Urinary bladder (tissue), 4 donors: ENCODE results near the gene ZNF560. TPM values are rescaled to one million over a fixed set of nuclear protein-coding genes. Genes with fewer than 3 reads are reported as not detected.
"Not testable (repeated sequence)": the region's sequence is repeated elsewhere in the genome, so short reads cannot be mapped to it uniquely, and the experiment has no call there.

Source experiments
- DNase-seq: peaks from one replicate; pipeline ENCODE4 v3.0.0-alpha.2; 2015; ENCODE audit errors: extremely low spot score
- H3K27ac ChIP-seq: one replicate; pipeline ENCODE4 v1.5.1; 2013; ENCODE audit warnings: low read depth, mild to moderate bottlenecking, moderate library complexity
- H3K36me3 ChIP-seq: one replicate; pipeline ENCODE4 v1.6.1; 2013; ENCODE audit warnings: mild to moderate bottlenecking, moderate library complexity; ENCODE audit not compliant: insufficient read depth
- H3K4me1 ChIP-seq: one replicate; pipeline ENCODE4 v1.6.1; 2013; ENCODE audit warnings: mild to moderate bottlenecking, moderate library complexity; ENCODE audit not compliant: insufficient read depth
- H3K4me3 ChIP-seq: one replicate; pipeline ENCODE4 v1.5.1; 2013; ENCODE audit warnings: low read depth, low read length
- WGBS: extraction: QIAGEN DNeasy Blood & Tissue Kit; methylation state at CpG from one replicate; pipeline ENCODE4 v1.1.7; 2013; 5-methylcytosine and 5-hydroxymethylcytosine counted together
- polyA plus RNA-seq: library from polyadenylated mRNA; stranded (reverse); fragments of 200-250 nt; gene quantifications from one replicate; pipeline ENCODE4 v1.2.3, GENCODE V29; 2013
- total RNA-seq: library from RNA; depleted of rRNA; stranded (reverse); fragments of >200 nt; gene quantifications from one replicate; pipeline ENCODE4 v1.2.3, GENCODE V29; 2014
- donor health status: healthy with polysubstance abuse.
- donor health status: healthy.

ZNF560 gene
- total RNA-seq (0.21 TPM), polyA plus RNA-seq (0.08 TPM)

GRCh38 chr19:9498183-9498902 is at the start of gene ZNF560:
Gene ZNF560 (minus strand): TSS chr19:9498616. CDS start chr19:9475313, 23,303 bp downstream.
- H3K27ac ChIP-seq = no peak within 1 kb of the TSS
- 2% methylated on average over 44 of the region's 44 CpGs for WGBS
- no peak for DNase-seq
- H3K4me1 ChIP-seq = no peaks in the 10 kb centered on the region
- H3K4me3 ChIP-seq = no peak within 1 kb of the TSS
- H3K36me3 ChIP-seq = no peaks in the 10 kb centered on the region

- 92% methylated on average over 11 of the region's 11 CpGs for WGBS
- no peak for DNase-seq
Measured at GRCh38 chr19:9547870-9548269, 49.5 kb upstream of the ZNF560 start.

GRCh38 chr19:9541281-9541680 is 42.9 kb upstream of the ZNF560 start:
- WGBS = 93% methylated on average over 12 of the region's 12 CpGs
- not testable (repeated sequence) for H3K4me3 ChIP-seq, DNase-seq, H3K36me3 ChIP-seq, H3K4me1 ChIP-seq, H3K27ac ChIP-seq

More at GRCh38 chr19:9547870-9548269, 49.5 kb upstream of the ZNF560 start:
- H3K4me1 ChIP-seq = no peaks in the 10 kb centered on the region
- no peaks in the 10 kb centered on the region for H3K36me3 ChIP-seq
- H3K4me3 ChIP-seq = no peak overlapping the region
- no peak overlapping the region for H3K27ac ChIP-seq

GRCh38 chr19:9539921-9540320 is 41.5 kb upstream of the ZNF560 start:
- 98% methylated on average over 1 of the region's 1 CpG for WGBS
- not testable (repeated sequence) for H3K4me1 ChIP-seq

GRCh38 chr19:9539201-9539600 is 40.8 kb upstream of the ZNF560 start:
- WGBS = 87% methylated on average over 6 of the region's 6 CpGs
- H3K4me1 ChIP-seq, H3K4me3 ChIP-seq, DNase-seq: not testable (repeated sequence)
- peak overlapping the region; percentile 52 for H3K27ac ChIP-seq
- peaks cover 11% of the 10 kb centered on the region for H3K36me3 ChIP-seq

More at GRCh38 chr19:9539921-9540320, 41.5 kb upstream of the ZNF560 start:
- not testable (repeated sequence) for H3K27ac ChIP-seq, H3K36me3 ChIP-seq, DNase-seq, H3K4me3 ChIP-seq

- peak; percentile 89 for DNase-seq
- Histone ChIP-seq H3K36me3 (peaks cover 16% of the 10 kb centered on the region), H3K27ac (peak within 1 kb of the TSS; percentile 97), H3K4me1 (no peaks in the 10 kb centered on the region), H3K4me3 (peak within 1 kb of the TSS; percentile 82)
- under 1% methylated on average over 49 of the region's 49 CpGs for WGBS
Measured at GRCh38 chr19:9538183-9539058, 40.0 kb upstream of the ZNF560 start, which contains the start of gene ZNF426. Gene ZNF426 (minus strand): TSS chr19:9538645. CDS start chr19:9536232, 2,413 bp downstream.

GRCh38 chr19:9535934-9536333 is 37.5 kb upstream of the ZNF560 start:
- no peak overlapping the region for H3K4me3 ChIP-seq
- 95% methylated on average over 4 of the region's 4 CpGs for WGBS
- H3K4me1 ChIP-seq = no peaks in the 10 kb centered on the region
- H3K27ac ChIP-seq = no peak overlapping the region
- peaks cover 30% of the 10 kb centered on the region for H3K36me3 ChIP-seq
- no peak for DNase-seq

GRCh38 chr19:9531933-9532332 is 33.5 kb upstream of the ZNF560 start:
- no peak overlapping the region for H3K4me3 ChIP-seq
- H3K27ac ChIP-seq = no peak overlapping the region
- H3K4me1 ChIP-seq = no peaks in the 10 kb centered on the region
- WGBS = 97% methylated on average over 4 of the region's 4 CpGs
- no peak for DNase-seq
- peaks cover 56% of the 10 kb centered on the region for H3K36me3 ChIP-seq

- Histone ChIP-seq H3K36me3 (peaks cover 41% of the 10 kb centered on the region), H3K4me3 (no peak overlapping the region), H3K4me1 (no peaks in the 10 kb centered on the region), H3K27ac (no peak overlapping the region)
- 98% methylated on average over 5 of the region's 5 CpGs for WGBS
- no peak for DNase-seq
Measured at GRCh38 chr19:9528757-9529336, 30.4 kb upstream of the ZNF560 start.

- H3K36me3 ChIP-seq = peaks cover 12% of the 10 kb centered on the region
- no peaks in the 10 kb centered on the region for H3K4me1 ChIP-seq
- no peak overlapping the region for H3K4me3 ChIP-seq
- DNase-seq = no peak
- no peak overlapping the region for H3K27ac ChIP-seq
- 94% methylated on average over 1 of the region's 1 CpG for WGBS
Measured at GRCh38 chr19:9523885-9524474, 25.6 kb upstream of the ZNF560 start.

GRCh38 chr19:9507285-9507684 is 8.9 kb upstream of the ZNF560 start:
- H3K4me3 ChIP-seq = no peak overlapping the region
- H3K27ac ChIP-seq = no peak overlapping the region
- H3K4me1 ChIP-seq = no peaks in the 10 kb centered on the region
- 85% methylated on average over 3 of the region's 3 CpGs for WGBS
- no peaks in the 10 kb centered on the region for H3K36me3 ChIP-seq
- DNase-seq = no peak

- no peaks in the 10 kb centered on the region for H3K4me1 ChIP-seq
- H3K27ac ChIP-seq = no peak overlapping the region
- DNase-seq = no peak
- no peak overlapping the region for H3K4me3 ChIP-seq
- no peaks in the 10 kb centered on the region for H3K36me3 ChIP-seq
- WGBS = 93% methylated on average over 1 of the region's 1 CpG
Measured at GRCh38 chr19:9500796-9501195, 2.4 kb upstream of the ZNF560 start.

GRCh38 chr19:9494096-9494495 is 4.3 kb downstream of the ZNF560 start:
- Histone ChIP-seq H3K4me1 (no peaks in the 10 kb centered on the region), H3K4me3 (no peak overlapping the region), H3K36me3 (no peaks in the 10 kb centered on the region), H3K27ac (no peak overlapping the region)
- 80% methylated on average over 2 of the region's 2 CpGs for WGBS
- no peak for DNase-seq
